ENCODE measurements around the gene PPIP5K1.

PPIP5K1 gene

GRCh38 chr15:43552256-43552655, 37.8 kb downstream of the PPIP5K1 start:
- H4K5ac ChIP-seq (ENCODE audit: low read length), result no peak overlapping the region
- H3K9ac ChIP-seq (ENCODE audit: low read length), result no peak overlapping the region
- WGBS (ENCODE audit: extremely low coverage, insufficient coverage, low lambda C conversion rate), result no CpG with 5 or more reads among the region's 4 CpGs
- H3K27ac ChIP-seq (ENCODE audit: low read depth, low read length), result no peak overlapping the region
- H3K4me2 ChIP-seq (ENCODE audit: low read length), result no peak overlapping the region
- no peak overlapping the region for H2BK15ac ChIP-seq (replicated peaks; ENCODE audit: low read depth)
- no peak overlapping the region for H2BK5ac ChIP-seq (ENCODE audit: low read length)
- DNase-seq, result no peak
- H3K4ac ChIP-seq (ENCODE audit: low read depth, low read length), result no peak overlapping the region
- no peaks in the 10 kb centered on the region for H3K36me3 ChIP-seq (ENCODE audit: control insufficient read depth, insufficient read depth, low read length)
- H3K79me1 ChIP-seq (ENCODE audit: low read length), result no peaks in the 10 kb centered on the region
- no peak overlapping the region for H3K18ac ChIP-seq (ENCODE audit: low read length)
- no peak overlapping the region for H3K23ac ChIP-seq (ENCODE audit: low read length)
- H4K8ac ChIP-seq (ENCODE audit: low read depth, low read length), result no peak overlapping the region
- no peak overlapping the region for H3K56ac ChIP-seq (ENCODE audit: low read length)
- no peak overlapping the region for H2AK5ac ChIP-seq (ENCODE audit: low read length)
- no peaks in the 10 kb centered on the region for H3K27me3 ChIP-seq (ENCODE audit: insufficient read depth, low read length, poor library complexity)
- no peaks in the 10 kb centered on the region for H3K79me2 ChIP-seq (ENCODE audit: control insufficient read depth, insufficient read depth, low read length)
- no peak overlapping the region for H3K4me3 ChIP-seq (ENCODE audit: low read length)
- H2BK120ac ChIP-seq (ENCODE audit: low read depth, low read length), result no peak overlapping the region
- H3K4me1 ChIP-seq (ENCODE audit: control insufficient read depth, low read depth, low read length), result no peaks in the 10 kb centered on the region

GRCh38 chr15:43550527-43551363, 39.3 kb downstream of the PPIP5K1 start:
- no peak overlapping the region for H2AK5ac ChIP-seq (ENCODE audit: low read length)
- H3K56ac ChIP-seq (ENCODE audit: low read length), result no peak overlapping the region
- no peak overlapping the region for H3K23ac ChIP-seq (ENCODE audit: low read length)
- no CpG with 5 or more reads among the region's 10 CpGs for WGBS (ENCODE audit: extremely low coverage, insufficient coverage, low lambda C conversion rate)
- H3K4me3 ChIP-seq (ENCODE audit: low read length), result no peak overlapping the region
- no peak overlapping the region for H2BK5ac ChIP-seq (ENCODE audit: low read length)
- no peak overlapping the region for H2BK120ac ChIP-seq (ENCODE audit: low read depth, low read length)
- no peak overlapping the region for H3K27ac ChIP-seq (ENCODE audit: low read depth, low read length)
- H3K79me1 ChIP-seq (ENCODE audit: low read length), result no peaks in the 10 kb centered on the region
- no peaks in the 10 kb centered on the region for H3K27me3 ChIP-seq (ENCODE audit: insufficient read depth, low read length, poor library complexity)
- no peaks in the 10 kb centered on the region for H3K36me3 ChIP-seq (ENCODE audit: control insufficient read depth, insufficient read depth, low read length)
- H3K4ac ChIP-seq (ENCODE audit: low read depth, low read length), result no peak overlapping the region
- DNase-seq, result no peak
- H3K18ac ChIP-seq (ENCODE audit: low read length), result no peak overlapping the region
- H3K4me1 ChIP-seq (ENCODE audit: control insufficient read depth, low read depth, low read length), result no peaks in the 10 kb centered on the region
- H4K5ac ChIP-seq (ENCODE audit: low read length), result no peak overlapping the region
- H3K4me2 ChIP-seq (ENCODE audit: low read length), result no peak overlapping the region
- no peak overlapping the region for H2BK15ac ChIP-seq (replicated peaks; ENCODE audit: low read depth)
- H3K79me2 ChIP-seq (ENCODE audit: control insufficient read depth, insufficient read depth, low read length), result no peaks in the 10 kb centered on the region
- H3K9ac ChIP-seq (ENCODE audit: low read length), result no peak overlapping the region
- no peak overlapping the region for H4K8ac ChIP-seq (ENCODE audit: low read depth, low read length)

GRCh38 chr15:43547539-43547938, 42.5 kb downstream of the PPIP5K1 start:
- no peaks in the 10 kb centered on the region for H3K79me1 ChIP-seq (ENCODE audit: low read length)
- no peak overlapping the region for H3K4ac ChIP-seq (ENCODE audit: low read depth, low read length)
- no peak overlapping the region for H2BK120ac ChIP-seq (ENCODE audit: low read depth, low read length)
- no peaks in the 10 kb centered on the region for H3K4me1 ChIP-seq (ENCODE audit: control insufficient read depth, low read depth, low read length)
- H3K27ac ChIP-seq (ENCODE audit: low read depth, low read length), result no peak overlapping the region
- H4K5ac ChIP-seq (ENCODE audit: low read length), result no peak overlapping the region
- H2BK5ac ChIP-seq (ENCODE audit: low read length), result no peak overlapping the region
- H3K4me2 ChIP-seq (ENCODE audit: low read length), result no peak overlapping the region
- H3K36me3 ChIP-seq (ENCODE audit: control insufficient read depth, insufficient read depth, low read length), result no peaks in the 10 kb centered on the region
- no peak overlapping the region for H3K4me3 ChIP-seq (ENCODE audit: low read length)
- H2AK5ac ChIP-seq (ENCODE audit: low read length), result no peak overlapping the region
- H2BK15ac ChIP-seq (replicated peaks; ENCODE audit: low read depth), result no peak overlapping the region
- no peak overlapping the region for H3K18ac ChIP-seq (ENCODE audit: low read length)
- H3K9ac ChIP-seq (ENCODE audit: low read length), result no peak overlapping the region
- H3K56ac ChIP-seq (ENCODE audit: low read length), result no peak overlapping the region
- no peak for DNase-seq
- H3K27me3 ChIP-seq (ENCODE audit: insufficient read depth, low read length, poor library complexity), result no peaks in the 10 kb centered on the region
- WGBS (ENCODE audit: extremely low coverage, insufficient coverage, low lambda C conversion rate), result no CpG with 5 or more reads among the region's 2 CpGs
- no peak overlapping the region for H3K23ac ChIP-seq (ENCODE audit: low read length)
- no peaks in the 10 kb centered on the region for H3K79me2 ChIP-seq (ENCODE audit: control insufficient read depth, insufficient read depth, low read length)
- H4K8ac ChIP-seq (ENCODE audit: low read depth, low read length), result no peak overlapping the region

GRCh38 chr15:43545426-43545825, 44.6 kb downstream of the PPIP5K1 start:
- Histone ChIP-seq H3K4me2 (ENCODE audit: low read length) (no peak overlapping the region), H3K23ac (ENCODE audit: low read length) (no peak overlapping the region), H3K79me1 (ENCODE audit: low read length) (no peaks in the 10 kb centered on the region), H3K18ac (ENCODE audit: low read length) (no peak overlapping the region), H2AK5ac (ENCODE audit: low read length) (no peak overlapping the region), H3K79me2 (ENCODE audit: control insufficient read depth, insufficient read depth, low read length) (no peaks in the 10 kb centered on the region), H3K56ac (ENCODE audit: low read length) (no peak overlapping the region), H3K27me3 (ENCODE audit: insufficient read depth, low read length, poor library complexity) (no peaks in the 10 kb centered on the region), H2BK5ac (ENCODE audit: low read length) (no peak overlapping the region), H4K5ac (ENCODE audit: low read length) (no peak overlapping the region), H2BK15ac (replicated peaks; ENCODE audit: low read depth) (no peak overlapping the region), H4K8ac (ENCODE audit: low read depth, low read length) (no peak overlapping the region), H3K4me1 (ENCODE audit: control insufficient read depth, low read depth, low read length) (no peaks in the 10 kb centered on the region), H3K4me3 (ENCODE audit: low read length) (no peak overlapping the region), H3K36me3 (ENCODE audit: control insufficient read depth, insufficient read depth, low read length) (no peaks in the 10 kb centered on the region), H3K4ac (ENCODE audit: low read depth, low read length) (no peak overlapping the region), H3K27ac (ENCODE audit: low read depth, low read length) (no peak overlapping the region), H3K9ac (ENCODE audit: low read length) (no peak overlapping the region), H2BK120ac (ENCODE audit: low read depth, low read length) (no peak overlapping the region)
- no CpG with 5 or more reads among the region's 1 CpG for WGBS (ENCODE audit: extremely low coverage, insufficient coverage, low lambda C conversion rate)
- no peak for DNase-seq

- Histone ChIP-seq H2BK15ac (replicated peaks; ENCODE audit: low read depth) (no peak overlapping the region), H2AK5ac (ENCODE audit: low read length) (no peak overlapping the region), H3K36me3 (ENCODE audit: control insufficient read depth, insufficient read depth, low read length) (no peaks in the 10 kb centered on the region), H3K27me3 (ENCODE audit: insufficient read depth, low read length, poor library complexity) (no peaks in the 10 kb centered on the region), H4K8ac (ENCODE audit: low read depth, low read length) (no peak overlapping the region), H2BK120ac (ENCODE audit: low read depth, low read length) (no peak overlapping the region), H3K4ac (ENCODE audit: low read depth, low read length) (no peak overlapping the region), H3K56ac (ENCODE audit: low read length) (no peak overlapping the region), H3K4me2 (ENCODE audit: low read length) (no peak overlapping the region), H3K79me2 (ENCODE audit: control insufficient read depth, insufficient read depth, low read length) (no peaks in the 10 kb centered on the region), H3K23ac (ENCODE audit: low read length) (no peak overlapping the region), H4K5ac (ENCODE audit: low read length) (no peak overlapping the region), H3K9ac (ENCODE audit: low read length) (no peak overlapping the region), H2BK5ac (ENCODE audit: low read length) (no peak overlapping the region), H3K4me1 (ENCODE audit: control insufficient read depth, low read depth, low read length) (no peaks in the 10 kb centered on the region), H3K18ac (ENCODE audit: low read length) (no peak overlapping the region), H3K79me1 (ENCODE audit: low read length) (no peaks in the 10 kb centered on the region), H3K4me3 (ENCODE audit: low read length) (no peak overlapping the region), H3K27ac (ENCODE audit: low read depth, low read length) (no peak overlapping the region)
- DNase-seq, result no peak
Measured at GRCh38 chr15:43544266-43544665, 45.7 kb downstream of the PPIP5K1 start.

- Histone ChIP-seq H4K5ac (ENCODE audit: low read length) (no peak overlapping the region), H3K79me2 (ENCODE audit: control insufficient read depth, insufficient read depth, low read length) (no peaks in the 10 kb centered on the region), H2BK5ac (ENCODE audit: low read length) (no peak overlapping the region), H3K9ac (ENCODE audit: low read length) (no peak overlapping the region), H4K8ac (ENCODE audit: low read depth, low read length) (no peak overlapping the region), H3K27ac (ENCODE audit: low read depth, low read length) (no peak overlapping the region), H3K4me1 (ENCODE audit: control insufficient read depth, low read depth, low read length) (no peaks in the 10 kb centered on the region), H3K4ac (ENCODE audit: low read depth, low read length) (no peak overlapping the region), H3K36me3 (ENCODE audit: control insufficient read depth, insufficient read depth, low read length) (no peaks in the 10 kb centered on the region), H3K4me3 (ENCODE audit: low read length) (no peak overlapping the region), H3K18ac (ENCODE audit: low read length) (no peak overlapping the region), H3K4me2 (ENCODE audit: low read length) (no peak overlapping the region), H2BK120ac (ENCODE audit: low read depth, low read length) (no peak overlapping the region), H3K23ac (ENCODE audit: low read length) (no peak overlapping the region), H3K56ac (ENCODE audit: low read length) (no peak overlapping the region), H3K79me1 (ENCODE audit: low read length) (no peaks in the 10 kb centered on the region), H2BK15ac (replicated peaks; ENCODE audit: low read depth) (no peak overlapping the region), H2AK5ac (ENCODE audit: low read length) (no peak overlapping the region), H3K27me3 (ENCODE audit: insufficient read depth, low read length, poor library complexity) (no peaks in the 10 kb centered on the region)
- DNase-seq, result no peak
Measured at GRCh38 chr15:43541785-43542184, 48.2 kb downstream of the PPIP5K1 start.

Data from mesendoderm (in vitro differentiated cells).